CD4-positive, alpha-beta memory T cell (primary cell): ENCODE data around the gene CSNK1G3. TPM values are rescaled to one million over a fixed set of nuclear protein-coding genes. Genes with fewer than 3 reads are reported as not detected.
A peak's percentile ranks its signal among the peaks of the same experiment; 100 is the strongest.

Experiments used
- CTCF ChIA-PET: fragments of 350-600 bp; sonication (Branson Sonifier 250); formaldehyde crosslinking; loops from one replicate; lab custom pipeline; 2021; ENCODE audit warnings: inconsistent platforms; ENCODE audit not compliant: partially characterized antibody; lab: Charles Lee
- POLR2A ChIA-PET: fragments of 350-600 bp; sonication (Branson Sonifier 250); formaldehyde crosslinking; loops from one replicate; lab custom pipeline; 2021; ENCODE audit not compliant: partially characterized antibody; lab: Charles Lee
- DNase-seq, 5 donors: peaks; one replicate each; pipeline versions ENCODE4 v3.0.0 to v3.0.0-alpha.2; 2020 to 2022; ENCODE audit warnings: mixed read lengths in 1 of 5
- H3K27ac ChIP-seq: one replicate; pipeline ENCODE4 v1.7.0; 2013; ENCODE audit warnings: low read depth, low read length
- H3K27me3 ChIP-seq: 2 replicates; pipeline ENCODE4 v1.7.0; 2013; ENCODE audit warnings: mild to moderate bottlenecking, low read length, moderate library complexity; ENCODE audit not compliant: insufficient read depth
- H3K36me3 ChIP-seq: 2 replicates; pipeline ENCODE4 v1.7.0; 2013; ENCODE audit warnings: mild to moderate bottlenecking, low read length, moderate library complexity; ENCODE audit not compliant: insufficient read depth
- H3K4me1 ChIP-seq: 2 replicates; pipeline ENCODE4 v1.7.0; 2013; ENCODE audit warnings: mild to moderate bottlenecking, low read length, moderate library complexity; ENCODE audit not compliant: insufficient read depth
- H3K4me3 ChIP-seq, 2 donors: one replicate each; pipeline ENCODE4 v1.7.0; 2013; ENCODE audit warnings: low read length in 2 of 2, mild to moderate bottlenecking in 1 of 2
- H3K9me3 ChIP-seq, 2 donors: one replicate each; pipeline ENCODE4 v1.7.0; 2013; ENCODE audit warnings: low read length in 2 of 2, control low read depth in 1 of 2; ENCODE audit not compliant: control insufficient read depth in 1 of 2
- H3K27ac Mint-ChIP-seq, 7 donors: one replicate each; pipeline ENCODE4 v1.8.0; 2020 to 2021; ENCODE audit warnings: mixed read lengths in 7 of 7, mild to moderate bottlenecking in 6 of 7, inconsistent platforms in 3 of 7, moderate library complexity in 3 of 7
- H3K27me3 Mint-ChIP-seq, 2 donors: one replicate each; pipeline ENCODE4 v1.8.0; 2020 to 2021; ENCODE audit warnings: mixed read lengths in 2 of 2
- H3K36me3 Mint-ChIP-seq, 2 donors: one replicate each; pipeline ENCODE4 v1.8.0; 2020 to 2021; ENCODE audit warnings: mixed read lengths in 2 of 2, inconsistent platforms in 1 of 2, mild to moderate bottlenecking in 1 of 2
- H3K4me1 Mint-ChIP-seq, 4 donors: one replicate each; pipeline ENCODE4 v1.8.0; 2020 to 2021; ENCODE audit warnings: mixed read lengths in 4 of 4, mild to moderate bottlenecking in 1 of 4
- H3K4me3 Mint-ChIP-seq, 8 donors: one replicate each; pipeline ENCODE4 v1.8.0; 2020 to 2021; ENCODE audit warnings: mixed read lengths in 8 of 8, mild to moderate bottlenecking in 7 of 8, moderate library complexity in 6 of 8, inconsistent platforms in 3 of 8
- H3K9me3 Mint-ChIP-seq, 8 donors: one replicate each; pipeline ENCODE4 v1.8.0; 2020 to 2021; ENCODE audit warnings: mixed read lengths in 8 of 8, mild to moderate bottlenecking in 5 of 8, inconsistent platforms in 3 of 8, moderate library complexity in 1 of 8
- intact Hi-C: fragments of 100-400 bp; cut with micrococcal nuclease; formaldehyde crosslinking; loops from one replicate; pipeline ENCODE4 v1.15.1; 2023
- polyA plus RNA-seq, 2 donors: library from polyadenylated mRNA; unstranded; fragments of 300-500 nt; fragmentation: Illumina TruSeq; gene quantifications; one replicate each; pipeline ENCODE4 v1.2.3, GENCODE V29; 2021
- total RNA-seq, 2 experiments: library from RNA; stranded (reverse); gene quantifications; one replicate each; pipeline ENCODE4 v1.2.3, GENCODE V29; 2021

The CSNK1G3 gene
- total and polyA plus RNA-seq, 4 experiments from 2014 or later, result 23.2 to 93.0 (median 56.5) TPM

- ChIA-PET POLR2A (interaction anchor here (1.3 kb wide), 1 partner anchor 155 kb away, joined by 4 read pairs; the partner anchor contains the start of gene CEP120), CTCF (no interaction called here)
- Histone ChIP-seq H3K4me1 (no peaks in the 10 kb centered on the region), H3K36me3 (no peaks in the 10 kb centered on the region), H3K27me3 (no peaks in the 10 kb centered on the region), H3K27ac (no peak overlapping the region), H3K4me3 (no peak overlapping the region), H3K9me3 (no peaks in the 10 kb centered on the region)
- intact Hi-C loops, result no loop called here
- Mint-ChIP-seq H3K9me3 (no peaks in the 10 kb centered on the region), H3K27ac (peak overlapping the region in 3 of 7 donors; percentile 2 to 59 (median 25)), H3K27me3 (no peaks in the 10 kb centered on the region), H3K4me1 (peaks cover 0 to 5% (median 0%) of the 10 kb centered on the region in 4 donors), H3K36me3 (peaks cover 39 to 44% of the 10 kb centered on the region in 2 donors), H3K4me3 (no peak overlapping the region)
- DNase-seq, result no peak
Measured at GRCh38 chr5:123578390-123578789, 66.4 kb downstream of the CSNK1G3 start.

DNA sequence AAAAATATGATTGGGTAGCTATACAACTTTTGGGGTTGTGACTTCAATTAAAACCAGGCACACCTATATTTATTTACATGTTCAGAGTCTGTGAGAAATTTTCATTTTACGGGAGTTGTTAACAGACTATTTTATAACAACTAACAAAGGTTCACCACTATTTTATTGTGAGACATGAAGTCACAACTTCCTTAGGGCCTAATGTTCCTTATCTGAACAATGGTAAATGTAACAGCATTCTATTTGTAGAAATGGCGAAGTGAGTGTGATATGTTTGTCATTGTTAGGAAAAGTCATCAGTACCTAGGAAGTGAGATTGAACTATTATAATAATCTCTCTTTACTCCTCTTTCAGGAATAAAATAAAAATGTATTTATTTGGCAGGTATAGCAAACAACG lies 67.4 kb downstream of the CSNK1G3 start:
- no peak overlapping the region for H3K27ac ChIP-seq
- CTCF ChIA-PET, result interaction anchor here (1.0 kb wide), 1 partner anchor 156 kb away, joined by 3 read pairs; no protein-coding TSS in a partner anchor
- POLR2A ChIA-PET, result interaction anchor here (1.3 kb wide), 1 partner anchor 156 kb away, joined by 4 read pairs; the partner anchor contains the start of gene CEP120
- no peak for DNase-seq
- H3K36me3 ChIP-seq, result no peaks in the 10 kb centered on the region
- no peaks in the 10 kb centered on the region for H3K9me3 Mint-ChIP-seq
- H3K4me3 ChIP-seq, result no peak overlapping the region
- H3K9me3 ChIP-seq, result no peaks in the 10 kb centered on the region
- H3K27ac Mint-ChIP-seq, result no peak overlapping the region
- H3K36me3 Mint-ChIP-seq, result peaks cover 38 to 40% of the 10 kb centered on the region in 2 donors
- intact Hi-C loops, result no loop called here
- H3K4me1 Mint-ChIP-seq, result peaks cover 0 to 5% (median 0%) of the 10 kb centered on the region in 4 donors
- H3K27me3 ChIP-seq, result no peaks in the 10 kb centered on the region
- H3K4me3 Mint-ChIP-seq, result no peak overlapping the region
- no peaks in the 10 kb centered on the region for H3K4me1 ChIP-seq
- H3K27me3 Mint-ChIP-seq, result no peaks in the 10 kb centered on the region

DNA sequence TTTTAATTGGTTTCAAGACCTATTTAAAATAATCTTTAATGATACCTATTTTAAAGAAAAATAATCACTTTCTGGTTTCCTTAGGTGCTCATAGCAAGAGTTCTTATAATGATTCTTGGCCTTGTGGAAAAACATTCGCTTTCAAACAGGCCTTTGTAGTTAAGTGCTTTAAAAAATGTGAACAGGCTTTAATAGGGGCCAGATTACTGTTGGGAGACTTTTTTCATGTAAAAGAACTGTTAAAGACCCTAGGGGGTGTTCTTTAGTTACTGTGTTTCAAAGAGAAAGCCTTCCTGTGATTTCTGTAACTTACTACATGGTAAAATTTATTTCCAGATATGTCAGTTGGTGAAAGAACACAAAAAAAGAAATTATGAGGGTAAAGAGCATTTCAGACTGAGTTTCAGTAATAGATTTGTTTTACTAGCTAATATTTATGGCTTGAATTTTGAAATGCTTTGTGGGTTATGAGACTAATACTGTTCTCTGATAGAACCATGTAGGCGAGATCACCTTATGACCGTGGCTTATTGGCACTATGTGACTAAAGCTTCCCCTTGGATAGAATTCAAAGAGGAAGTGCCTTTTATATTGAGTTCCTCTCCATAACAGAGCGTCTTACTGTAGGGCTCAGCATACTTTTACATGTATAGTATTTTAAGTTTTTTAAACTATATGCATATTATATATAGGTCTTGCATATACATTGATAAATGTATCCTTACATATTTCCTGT lies 70.7 kb downstream of the CSNK1G3 start:
- Mint-ChIP-seq H3K27me3 (no peaks in the 10 kb centered on the region), H3K9me3 (no peaks in the 10 kb centered on the region), H3K4me1 (peaks cover 0 to 9% (median 0%) of the 10 kb centered on the region in 4 donors), H3K27ac (no peak overlapping the region), H3K4me3 (no peak overlapping the region), H3K36me3 (peaks cover 27% of the 10 kb centered on the region in 2 donors)
- intact Hi-C loops, result no loop called here
- H3K27me3 ChIP-seq, result no peaks in the 10 kb centered on the region
- no peaks in the 10 kb centered on the region for H3K9me3 ChIP-seq
- H3K27ac ChIP-seq, result no peak overlapping the region
- DNase-seq, result no peak
- H3K4me3 ChIP-seq, result no peak overlapping the region
- CTCF ChIA-PET, result no interaction called here
- H3K4me1 ChIP-seq, result no peaks in the 10 kb centered on the region
- POLR2A ChIA-PET, result no interaction called here
- peaks cover 5% of the 10 kb centered on the region for H3K36me3 ChIP-seq

DNA sequence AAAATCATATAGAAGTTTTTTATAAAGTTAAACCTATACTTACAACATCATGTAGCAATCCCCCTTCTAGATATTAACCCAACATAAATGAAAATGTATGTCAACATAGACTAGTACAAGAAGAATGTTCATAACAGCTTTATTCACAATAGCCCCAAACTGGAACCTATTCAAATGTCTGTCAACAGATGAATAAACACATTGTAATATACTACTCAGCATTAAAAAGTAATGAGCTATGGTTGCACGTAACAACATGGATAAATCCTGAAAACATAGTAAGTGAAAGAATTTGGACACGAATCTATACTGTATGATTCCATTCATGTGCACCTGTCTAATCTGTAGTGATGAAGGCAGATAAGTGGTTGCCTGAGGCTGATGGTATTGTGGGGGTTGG lies 73.9 kb downstream of the CSNK1G3 start:
- Histone ChIP-seq H3K9me3 (no peaks in the 10 kb centered on the region), H3K4me3 (no peak overlapping the region), H3K27me3 (no peaks in the 10 kb centered on the region), H3K4me1 (no peaks in the 10 kb centered on the region), H3K36me3 (peaks cover 5% of the 10 kb centered on the region), H3K27ac (no peak overlapping the region)
- H3K36me3 Mint-ChIP-seq, result peaks cover 17 to 18% of the 10 kb centered on the region in 2 donors
- no peaks in the 10 kb centered on the region for H3K27me3 Mint-ChIP-seq
- ChIA-PET CTCF (no interaction called here), POLR2A (no interaction called here)
- peak overlapping the region in 1 of 7 donors; percentile 5 for H3K27ac Mint-ChIP-seq
- H3K9me3 Mint-ChIP-seq, result no peaks in the 10 kb centered on the region
- H3K4me1 Mint-ChIP-seq, result peaks cover 0 to 6% (median 0%) of the 10 kb centered on the region in 4 donors
- DNase-seq, result no peak
- intact Hi-C loops, result no loop called here
- H3K4me3 Mint-ChIP-seq, result no peak overlapping the region

DNA sequence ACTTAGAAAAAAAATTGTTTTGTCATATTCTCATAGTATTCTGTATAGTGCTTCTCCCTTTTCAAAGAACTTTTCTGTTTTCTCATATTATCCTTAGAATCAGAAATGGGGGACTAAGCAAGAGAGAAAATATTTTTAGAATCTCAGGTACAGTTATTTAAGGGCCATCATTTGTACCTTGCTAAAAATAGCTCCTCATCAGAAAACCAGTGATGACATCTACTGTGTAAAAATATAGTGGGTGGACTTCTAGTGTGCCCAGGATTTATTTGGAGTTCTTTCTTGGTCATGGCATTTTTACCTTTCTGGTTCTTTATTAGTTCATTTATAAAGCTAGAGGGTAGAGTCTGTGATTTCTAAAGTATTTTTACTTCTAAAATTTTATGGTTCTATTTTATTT lies 82.5 kb downstream of the CSNK1G3 start:
- no peak overlapping the region for H3K4me3 Mint-ChIP-seq
- H3K36me3 Mint-ChIP-seq, result peaks cover 28 to 30% of the 10 kb centered on the region in 2 donors
- POLR2A ChIA-PET, result no interaction called here
- DNase-seq, result no peak
- no peak overlapping the region for H3K27ac ChIP-seq
- CTCF ChIA-PET, result interaction anchor here (0.5 to 1.3 kb wide), 3 partner anchors 16 to 171 kb away, joined by 3 to 7 read pairs (median 3); partner anchors contain the start of gene CEP120
- no peaks in the 10 kb centered on the region for H3K9me3 Mint-ChIP-seq
- H3K36me3 ChIP-seq, result peaks cover 2% of the 10 kb centered on the region
- no peak overlapping the region for H3K27ac Mint-ChIP-seq
- intact Hi-C loops, result no loop called here
- H3K27me3 ChIP-seq, result no peaks in the 10 kb centered on the region
- H3K4me1 ChIP-seq, result no peaks in the 10 kb centered on the region
- H3K27me3 Mint-ChIP-seq, result no peaks in the 10 kb centered on the region
- no peak overlapping the region for H3K4me3 ChIP-seq
- no peaks in the 10 kb centered on the region for H3K4me1 Mint-ChIP-seq
- no peaks in the 10 kb centered on the region for H3K9me3 ChIP-seq

- CTCF ChIA-PET, result no interaction called here
- intact Hi-C loops, result no loop called here
- no peak overlapping the region for H3K27ac Mint-ChIP-seq
Measured at GRCh38 chr5:123597018-123597417, 85.0 kb downstream of the CSNK1G3 start.

DNA sequence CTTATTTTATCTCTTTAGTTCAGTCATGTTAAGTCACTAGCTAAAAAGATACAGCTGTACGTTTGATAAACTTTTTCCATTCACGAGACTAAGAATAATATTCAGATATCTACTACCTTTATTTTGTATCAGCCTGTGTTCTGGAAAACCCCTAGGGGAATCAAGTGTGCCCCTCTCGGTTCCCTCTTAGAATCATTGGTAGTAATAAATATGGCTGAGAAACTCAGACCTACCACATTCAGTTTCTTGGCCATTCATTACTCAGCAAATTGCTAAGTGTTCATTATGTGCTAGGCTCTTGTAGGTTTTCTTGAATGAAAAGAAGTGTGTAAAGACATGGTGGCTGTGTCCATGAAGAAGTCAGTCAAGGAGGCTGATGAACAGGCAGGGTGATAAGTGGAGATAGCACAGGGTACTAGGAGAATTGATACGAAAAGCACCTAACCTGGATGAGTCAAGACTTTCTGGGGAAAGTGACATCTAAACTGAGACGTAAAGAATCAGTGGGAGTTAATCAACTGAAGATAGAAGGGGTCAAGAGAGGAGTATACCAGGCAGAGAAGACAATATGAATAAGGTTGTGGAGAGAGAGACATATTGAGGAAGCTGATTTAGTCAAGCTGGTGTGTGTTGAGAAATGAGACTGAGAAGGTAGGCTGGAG lies 86.2 kb downstream of the CSNK1G3 start:
- Histone ChIP-seq H3K36me3 (peaks cover 2% of the 10 kb centered on the region), H3K27me3 (no peaks in the 10 kb centered on the region), H3K9me3 (no peaks in the 10 kb centered on the region), H3K4me3 (no peak overlapping the region), H3K27ac (no peak overlapping the region), H3K4me1 (no peaks in the 10 kb centered on the region)
- no peaks in the 10 kb centered on the region for H3K9me3 Mint-ChIP-seq
- no peaks in the 10 kb centered on the region for H3K4me1 Mint-ChIP-seq
- H3K27me3 Mint-ChIP-seq, result no peaks in the 10 kb centered on the region
- peak overlapping the region in 4 of 7 donors; percentile 13 to 62 (median 30) for H3K27ac Mint-ChIP-seq
- POLR2A ChIA-PET, result no interaction called here
- peaks cover 25 to 36% of the 10 kb centered on the region in 2 donors for H3K36me3 Mint-ChIP-seq
- DNase-seq, result no peak
- CTCF ChIA-PET, result interaction anchor here (1.1 to 1.4 kb wide), 2 partner anchors 12 to 13 kb away, joined by 3 read pairs; no protein-coding TSS in a partner anchor
- intact Hi-C loops, result no loop called here
- H3K4me3 Mint-ChIP-seq, result no peak overlapping the region

More at GRCh38 chr5:123597018-123597417, 85.0 kb downstream of the CSNK1G3 start:
- Mint-ChIP-seq H3K9me3 (no peaks in the 10 kb centered on the region), H3K4me3 (no peak overlapping the region), H3K36me3 (peaks cover 29 to 33% of the 10 kb centered on the region in 2 donors), H3K4me1 (no peaks in the 10 kb centered on the region), H3K27me3 (no peaks in the 10 kb centered on the region)
- Histone ChIP-seq H3K27ac (no peak overlapping the region), H3K9me3 (no peaks in the 10 kb centered on the region), H3K4me1 (no peaks in the 10 kb centered on the region), H3K4me3 (no peak overlapping the region), H3K27me3 (no peaks in the 10 kb centered on the region), H3K36me3 (peaks cover 2% of the 10 kb centered on the region)
- no peak for DNase-seq
- POLR2A ChIA-PET, result no interaction called here
